GM12878 (cell line): Measurements from ENCODE around the gene MBD3L2B. TPM values are rescaled to one million over a fixed set of nuclear protein-coding genes. Genes with fewer than 3 reads are reported as not detected.
A peak's percentile ranks its signal among the peaks of the same experiment; 100 is the strongest.

ENCODE experiments used
- ATAC-seq: fragments of 200-7000 bp; cut with Tn5 transposase; 3 replicates; pipeline ENCODE4 v1.9.1; 2020; ENCODE audit warnings: mild to moderate bottlenecking, moderate library complexity
- BruUV-seq: library from RNA; stranded (reverse); fragments of 400-500 nt; replicated peaks from 2 replicates; lab custom pipeline; 2021; lab: Mats Ljungman, UMichigan
- CTCF ChIA-PET: fragments of 300-600 bp; sonication (Branson Sonifier 250); formaldehyde crosslinking; extraction: SDS; loops from one replicate; lab custom pipeline; 2021; ENCODE audit warnings: inconsistent platforms; lab: Yijun Ruan, JAX
- POLR2A ChIA-PET: fragments of 350-600 bp; formaldehyde crosslinking; extraction: SDS; loops from one replicate; lab custom pipeline; 2021; ENCODE audit warnings: inconsistent platforms; lab: Charles Lee
- RAD21 ChIA-PET: fragments of 300-600 bp; sonication (Branson Sonifier 250); formaldehyde crosslinking; loops from one replicate; lab custom pipeline; 2023; ENCODE audit warnings: antibody characterized with exemption; ENCODE audit not compliant: unreplicated experiment; lab: Charles Lee
- SMC1A ChIA-PET: fragments of 300-600 bp; sonication (Branson Sonifier 250); formaldehyde crosslinking; loops from one replicate; lab custom pipeline; 2023; ENCODE audit not compliant: unreplicated experiment, uncharacterized antibody; lab: Charles Lee
- DNase-seq: peaks from one replicate; pipeline ENCODE4 v3.0.0-alpha.2; 2011; ENCODE audit warnings: low read depth, low spot score
- FAIRE-seq: peaks from 3 replicates; lab custom pipeline; 2011; peaks lifted over from hg19 to GRCh38; lab: Jason Lieb, UNC
- H2AFZ ChIP-seq: 2 replicates; pipeline ENCODE4 v1.6.0; 2011; ENCODE audit warnings: low read depth, low read length, control low read depth; ENCODE audit not compliant: control insufficient read depth
- H3K27ac ChIP-seq: 2 replicates; pipeline ENCODE4 v1.5.1; 2011; ENCODE audit warnings: control low read depth; ENCODE audit not compliant: control insufficient read depth, insufficient read depth
- H3K27me3 ChIP-seq, 2 experiments: replicated peaks in 1 of 2; 2 replicates each; pipeline versions ENCODE4 v1.6.0 to v1.6.1; 2011; ENCODE audit warnings: low read length in 1 of 2; ENCODE audit not compliant: control insufficient read depth in 2 of 2, insufficient read depth in 2 of 2
- H3K36me3 ChIP-seq, 2 experiments: 2 replicates each; pipeline ENCODE4 v1.5.1; 2011; ENCODE audit warnings: low read length in 1 of 2; ENCODE audit not compliant: control insufficient read depth in 2 of 2, insufficient read depth in 2 of 2
- H3K4me1 ChIP-seq: 2 replicates; pipeline ENCODE4 v1.6.1; 2011; ENCODE audit warnings: mild to moderate bottlenecking, low read length, moderate library complexity, mixed read lengths; ENCODE audit not compliant: control insufficient read depth, insufficient read depth
- H3K4me2 ChIP-seq: 2 replicates; pipeline ENCODE4 v1.6.0; 2011; ENCODE audit warnings: control low read depth; ENCODE audit not compliant: control insufficient read depth, insufficient read depth
- H3K4me3 ChIP-seq: fragments of 200-600 bp; sonication (generic); 2 replicates; pipeline ENCODE4 v1.5.1; 2016
- H3K79me2 ChIP-seq: 2 replicates; pipeline ENCODE4 v1.6.0; 2011; ENCODE audit warnings: low read length; ENCODE audit not compliant: control insufficient read depth, insufficient read depth
- H3K9ac ChIP-seq: 2 replicates; pipeline ENCODE4 v1.8.0; 2011; ENCODE audit warnings: low read length, control low read depth, mixed read lengths; ENCODE audit not compliant: control insufficient read depth, insufficient read depth
- H3K9me3 ChIP-seq: replicated peaks from 3 replicates; pipeline ENCODE4 v1.5.1; 2011; ENCODE audit warnings: mild to moderate bottlenecking, low read length; ENCODE audit not compliant: control insufficient read depth, insufficient read depth
- H4K20me1 ChIP-seq: 2 replicates; pipeline ENCODE4 v1.6.0; 2011; ENCODE audit not compliant: control insufficient read depth, insufficient read depth
- ELK1 ChIP-seq: IDR thresholded peaks from 2 replicates; pipeline ENCODE4 v1.6.1; 2012; ENCODE audit warnings: low read depth, low read length, improper control_type of control experiment
- IKZF2 ChIP-seq, 2 experiments: fragments of 450-650 bp; IDR thresholded peaks; 2 replicates each; pipeline ENCODE4 v1.6.1; 2017; ENCODE audit warnings: mild to moderate bottlenecking in 2 of 2, moderate library complexity in 2 of 2
- NBN ChIP-seq: fragments of 450-650 bp; IDR thresholded peaks from 2 replicates; pipeline ENCODE4 v1.6.1; 2016
- PAX5 ChIP-seq: IDR thresholded peaks from 2 replicates; pipeline ENCODE4 v1.6.1; 2011; ENCODE audit warnings: low read depth, low read length, borderline replicate concordance
- PAX8 ChIP-seq: fragments of 450-650 bp; IDR thresholded peaks from 2 replicates; pipeline ENCODE4 v1.6.1; 2017; ENCODE audit warnings: mild to moderate bottlenecking, moderate library complexity
- POU2F2 ChIP-seq: IDR thresholded peaks from 3 replicates; pipeline ENCODE4 v1.6.1; 2011; ENCODE audit warnings: low read depth, mild to moderate bottlenecking, low read length, borderline replicate concordance
- RELB ChIP-seq: fragments of 450-650 bp; IDR thresholded peaks from 2 replicates; pipeline ENCODE4 v1.6.1; 2017; ENCODE audit warnings: low read depth, mild to moderate bottlenecking, moderate library complexity
- SMAD1 ChIP-seq: fragments of 450-650 bp; IDR thresholded peaks from 2 replicates; pipeline ENCODE4 v1.6.1; 2018; ENCODE audit warnings: mild to moderate bottlenecking, low read depth; ENCODE audit not compliant: partially characterized antibody
- WGBS: methylation state at CpG from one replicate; pipeline ENCODE4 v1.1.6; 2016; ENCODE audit warnings: low lambda C conversion rate; ENCODE audit not compliant: insufficient replicate concordance, insufficient coverage; ENCODE audit errors: missing lambda C conversion rate; 5-methylcytosine and 5-hydroxymethylcytosine counted together
- in situ Hi-C: fragments of 300-500 bp; cut with MboI; formaldehyde crosslinking; loops from 9 replicates; pipeline ENCODE4 v1.14.3; 2018; ENCODE audit warnings: mixed read lengths
- intact Hi-C: fragments of 100-400 bp; cut with micrococcal nuclease; formaldehyde crosslinking; loops from one replicate; pipeline ENCODE4 v1.14.2; 2022; ENCODE audit not compliant: unreplicated experiment
- polyA plus RNA-seq, 11 experiments: library from polyadenylated mRNA; depleted of rRNA in 4 of 11; unstranded in 6 of 11; stranded (reverse) in 5 of 11; fragments of >200 nt; fragmentation: Nextera tagmentation in 4 of 11; fragmentation: Illumina TruSeq in 1 of 11; extraction: Ambion mirVana in 4 of 11; extraction: Trizol in 1 of 11; gene quantifications; 1 replicate in 1 of 11; 2 replicates in 10 of 11; pipeline versions ENCODE4 v1.2.1 to v1.2.3, GENCODE V29; 2011 to 2016; ENCODE audit warnings: inconsistent platforms in 2 of 11, missing spikeins in 2 of 11, low read depth in 1 of 11
- total RNA-seq, 4 experiments: library from RNA; depleted of rRNA in 3 of 4; stranded (reverse); fragments of >200 nt in 3 of 4; fragmentation: Illumina TruSeq in 1 of 4; extraction: Trizol in 1 of 4; gene quantifications; 2 replicates each; pipeline versions ENCODE4 v1.2.1 to v1.2.3, GENCODE V29; 2013 to 2021
- TF ChIP-seq, protein P1 (sequence below): fragments of 150-350 bp; IDR thresholded peaks from 2 replicates; pipeline ENCODE4 v1.6.1; 2016; ENCODE audit warnings: low read depth, low read length
- TF ChIP-seq, protein P2 (sequence below): fragments of 450-650 bp; IDR thresholded peaks from 2 replicates; pipeline ENCODE4 v1.6.1; 2017; ENCODE audit warnings: mild to moderate bottlenecking

Gene MBD3L2B
- total and polyA plus RNA-seq, 10 of the 15 experiments (the other 5 are each of a cell fraction or from before 2014, with no cell fraction given) = 0.10 TPM; not detected in 9

DNA sequence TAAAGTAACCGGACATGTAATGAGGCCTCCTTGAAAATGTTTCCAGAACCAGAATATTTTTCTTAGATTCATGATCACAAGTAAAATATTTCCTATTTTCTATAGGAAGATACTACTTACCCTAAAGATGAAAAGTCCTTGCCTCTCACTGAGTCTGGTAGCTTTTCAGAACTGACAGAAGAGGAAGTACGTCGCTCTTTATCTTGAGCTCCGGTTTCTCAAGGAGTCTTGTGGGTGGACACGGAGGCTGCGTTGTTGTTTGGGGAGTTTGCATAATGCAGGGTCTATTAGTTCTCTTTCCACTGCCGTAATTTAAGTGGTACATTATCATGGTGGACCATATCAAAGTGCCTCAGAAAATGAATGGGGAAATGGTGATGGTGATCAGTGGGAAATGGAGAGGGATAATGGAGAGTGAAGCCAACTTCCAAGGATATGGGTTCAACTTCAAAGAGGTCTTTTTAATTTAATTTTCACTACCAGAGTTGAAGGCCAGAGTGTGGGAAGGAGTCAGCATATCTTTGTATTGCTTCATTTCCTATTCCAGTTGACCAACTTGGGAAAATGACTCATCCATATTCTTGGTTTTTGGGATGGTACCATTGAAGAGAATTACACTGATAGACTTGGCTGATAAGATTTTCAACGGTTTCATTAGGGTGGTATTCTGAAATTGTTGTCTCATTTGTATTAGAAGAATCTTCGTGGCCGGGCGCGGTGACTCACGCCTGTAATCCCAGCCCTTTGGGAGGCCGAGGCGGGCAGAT is 23.4 kb downstream of the MBD3L2B start:
- Histone ChIP-seq H4K20me1 (no peaks in the 10 kb centered on the region), H3K9me3 (peaks cover 3% of the 10 kb centered on the region; the same call in 1 of the 3 replicates), H3K4me3 (no peak overlapping the region), H3K4me1 (no peaks in the 10 kb centered on the region), H3K79me2 (no peaks in the 10 kb centered on the region), H3K27me3 (no peaks in the 10 kb centered on the region), H2AFZ (no peak overlapping the region), H3K9ac (no peak overlapping the region), H3K36me3 (no peaks in the 10 kb centered on the region), H3K27ac (no peak overlapping the region), H3K4me2 (0 out of 2 replicates have a peak overlapping the region, but pooled peaks have one; percentile 9)
- 49% methylated on average over 15 of the region's 15 CpGs for WGBS
- DNase-seq = no peak
- CTCF ChIA-PET = interaction anchor here (0.6 to 1.5 kb wide), 7 partner anchors 9 to 339 kb away, joined by 3 to 7 read pairs (median 3); no protein-coding TSS in a partner anchor
- peak; percentile 80 for ATAC-seq
- BruUV-seq = no TSS peak
- POLR2A ChIA-PET = interaction anchor here (0.5 to 2.4 kb wide), 13 partner anchors 8 to 353 kb away, joined by 3 to 13 read pairs (median 5); partner anchors contain the start of genes VAV1 and ZNF557
- RAD21 ChIA-PET = interaction anchor here (0.7 to 1.8 kb wide), 13 partner anchors 9 to 343 kb away, joined by 3 to 9 read pairs (median 5); partner anchors contain the start of gene ZNF557
- no peak for FAIRE-seq
- intact Hi-C loops = no loop called here
- SMC1A ChIA-PET = interaction anchor here (0.6 to 2.1 kb wide), 12 partner anchors 8 to 625 kb away, joined by 3 to 13 read pairs (median 4); partner anchors contain the start of genes ALKBH7 and ZNF557
- in situ Hi-C loops = no loop called here
- TF ChIP-seq IKZF2 (IDR thresholded peaks at IDR 0.05) = 0 out of 4 replicates have a peak, but pooled peaks of 1 of the 2 experiments have one; percentile 18
- peak; percentile 34; the same call in 1 of the 2 replicates for TF ChIP-seq NBN
- TF ChIP-seq SMAD1 = peak; percentile 44
- 0 out of 2 replicates have a peak, but pooled peaks have one; percentile 63 for TF ChIP-seq PAX5
- peak; percentile 88; the same call in 1 of the 3 replicates for TF ChIP-seq POU2F2
- TF ChIP-seq, protein P1, sequence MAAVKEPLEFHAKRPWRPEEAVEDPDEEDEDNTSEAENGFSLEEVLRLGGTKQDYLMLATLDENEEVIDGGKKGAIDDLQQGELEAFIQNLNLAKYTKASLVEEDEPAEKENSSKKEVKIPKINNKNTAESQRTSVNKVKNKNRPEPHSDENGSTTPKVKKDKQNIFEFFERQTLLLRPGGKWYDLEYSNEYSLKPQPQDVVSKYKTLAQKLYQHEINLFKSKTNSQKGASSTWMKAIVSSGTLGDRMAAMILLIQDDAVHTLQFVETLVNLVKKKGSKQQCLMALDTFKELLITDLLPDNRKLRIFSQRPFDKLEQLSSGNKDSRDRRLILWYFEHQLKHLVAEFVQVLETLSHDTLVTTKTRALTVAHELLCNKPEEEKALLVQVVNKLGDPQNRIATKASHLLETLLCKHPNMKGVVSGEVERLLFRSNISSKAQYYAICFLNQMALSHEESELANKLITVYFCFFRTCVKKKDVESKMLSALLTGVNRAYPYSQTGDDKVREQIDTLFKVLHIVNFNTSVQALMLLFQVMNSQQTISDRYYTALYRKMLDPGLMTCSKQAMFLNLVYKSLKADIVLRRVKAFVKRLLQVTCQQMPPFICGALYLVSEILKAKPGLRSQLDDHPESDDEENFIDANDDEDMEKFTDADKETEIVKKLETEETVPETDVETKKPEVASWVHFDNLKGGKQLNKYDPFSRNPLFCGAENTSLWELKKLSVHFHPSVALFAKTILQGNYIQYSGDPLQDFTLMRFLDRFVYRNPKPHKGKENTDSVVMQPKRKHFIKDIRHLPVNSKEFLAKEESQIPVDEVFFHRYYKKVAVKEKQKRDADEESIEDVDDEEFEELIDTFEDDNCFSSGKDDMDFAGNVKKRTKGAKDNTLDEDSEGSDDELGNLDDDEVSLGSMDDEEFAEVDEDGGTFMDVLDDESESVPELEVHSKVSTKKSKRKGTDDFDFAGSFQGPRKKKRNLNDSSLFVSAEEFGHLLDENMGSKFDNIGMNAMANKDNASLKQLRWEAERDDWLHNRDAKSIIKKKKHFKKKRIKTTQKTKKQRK = no peak
- 0 out of 2 replicates have a peak, but pooled peaks have one; percentile 11 for TF ChIP-seq ELK1
- TF ChIP-seq, protein P2, sequence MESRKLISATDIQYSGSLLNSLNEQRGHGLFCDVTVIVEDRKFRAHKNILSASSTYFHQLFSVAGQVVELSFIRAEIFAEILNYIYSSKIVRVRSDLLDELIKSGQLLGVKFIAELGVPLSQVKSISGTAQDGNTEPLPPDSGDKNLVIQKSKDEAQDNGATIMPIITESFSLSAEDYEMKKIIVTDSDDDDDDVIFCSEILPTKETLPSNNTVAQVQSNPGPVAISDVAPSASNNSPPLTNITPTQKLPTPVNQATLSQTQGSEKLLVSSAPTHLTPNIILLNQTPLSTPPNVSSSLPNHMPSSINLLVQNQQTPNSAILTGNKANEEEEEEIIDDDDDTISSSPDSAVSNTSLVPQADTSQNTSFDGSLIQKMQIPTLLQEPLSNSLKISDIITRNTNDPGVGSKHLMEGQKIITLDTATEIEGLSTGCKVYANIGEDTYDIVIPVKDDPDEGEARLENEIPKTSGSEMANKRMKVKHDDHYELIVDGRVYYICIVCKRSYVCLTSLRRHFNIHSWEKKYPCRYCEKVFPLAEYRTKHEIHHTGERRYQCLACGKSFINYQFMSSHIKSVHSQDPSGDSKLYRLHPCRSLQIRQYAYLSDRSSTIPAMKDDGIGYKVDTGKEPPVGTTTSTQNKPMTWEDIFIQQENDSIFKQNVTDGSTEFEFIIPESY = no peak
- TF ChIP-seq RELB = peak; percentile 15; the same call in 1 of the 2 replicates
- no peak for TF ChIP-seq PAX8
